ENCODE results near the gene LGALSL. TPM values are rescaled to one million over a fixed set of nuclear protein-coding genes. Genes with fewer than 3 reads are reported as not detected.

The LGALSL gene
- total RNA-seq = 2.5 and 3.1 TPM in 2 replicates

- Mint-ChIP-seq H3K4me3 (peak within 1 kb of the TSS; percentile 83), H3K4me1 (ENCODE audit: low read depth) (no peaks in the 10 kb centered on the region), H3K9me3 (no peaks in the 10 kb centered on the region), H3K27ac (peak within 1 kb of the TSS; percentile 61), H3K27me3 (ENCODE audit: insufficient read depth) (peaks cover 47% of the 10 kb centered on the region), H3K36me3 (ENCODE audit: low read depth) (no peaks in the 10 kb centered on the region)
- DNase-seq (ENCODE audit: low spot score) = peak; percentile 17
- intact Hi-C loops (cut with micrococcal nuclease) = loop anchor here (10.0 kb wide), 1 partner anchor 869 kb away; the partner anchor contains the start of genes MDH1 and WDPCP
Observed at GRCh38 chr2:64453770-64454385, at the start of gene LGALSL. LGALSL (plus strand) TSS chr2:64454162; CDS start chr2:64454546, 384 bp downstream.

- Mint-ChIP-seq H3K36me3 (ENCODE audit: low read depth) (no peaks in the 10 kb centered on the region), H3K27me3 (ENCODE audit: insufficient read depth) (peaks cover 5% of the 10 kb centered on the region), H3K27ac (no peak overlapping the region), H3K9me3 (no peaks in the 10 kb centered on the region), H3K4me1 (ENCODE audit: low read depth) (no peaks in the 10 kb centered on the region), H3K4me3 (no peak overlapping the region)
- no peak for DNase-seq (ENCODE audit: low spot score)
- intact Hi-C loops (cut with micrococcal nuclease) = no loop called here
Observed at GRCh38 chr2:64404743-64405142, 49.2 kb upstream of the LGALSL start.

- H3K9me3 Mint-ChIP-seq = no peaks in the 10 kb centered on the region
- H3K36me3 Mint-ChIP-seq (ENCODE audit: low read depth) = no peaks in the 10 kb centered on the region
- intact Hi-C loops (cut with micrococcal nuclease) = no loop called here
- H3K27me3 Mint-ChIP-seq (ENCODE audit: insufficient read depth) = peaks cover 5% of the 10 kb centered on the region
- no peak for DNase-seq (ENCODE audit: low spot score)
- no peak overlapping the region for H3K4me3 Mint-ChIP-seq
- H3K27ac Mint-ChIP-seq = no peak overlapping the region
- no peaks in the 10 kb centered on the region for H3K4me1 Mint-ChIP-seq (ENCODE audit: low read depth)
Observed at GRCh38 chr2:64405581-64406406, 48.2 kb upstream of the LGALSL start.

- Mint-ChIP-seq H3K27me3 (ENCODE audit: insufficient read depth) (peaks cover 5% of the 10 kb centered on the region), H3K4me1 (ENCODE audit: low read depth) (no peaks in the 10 kb centered on the region), H3K36me3 (ENCODE audit: low read depth) (no peaks in the 10 kb centered on the region), H3K4me3 (no peak overlapping the region), H3K9me3 (no peaks in the 10 kb centered on the region), H3K27ac (no peak overlapping the region)
- intact Hi-C loops (cut with micrococcal nuclease) = no loop called here
- no peak for DNase-seq (ENCODE audit: low spot score)
Observed at GRCh38 chr2:64406407-64406774, 47.6 kb upstream of the LGALSL start.

- Mint-ChIP-seq H3K36me3 (ENCODE audit: low read depth) (no peaks in the 10 kb centered on the region), H3K27me3 (ENCODE audit: insufficient read depth) (peaks cover 5% of the 10 kb centered on the region), H3K4me1 (ENCODE audit: low read depth) (no peaks in the 10 kb centered on the region), H3K9me3 (no peaks in the 10 kb centered on the region), H3K27ac (no peak overlapping the region), H3K4me3 (no peak overlapping the region)
- no peak for DNase-seq (ENCODE audit: low spot score)
- intact Hi-C loops (cut with micrococcal nuclease) = no loop called here
Observed at GRCh38 chr2:64408031-64408430, 45.9 kb upstream of the LGALSL start.

GRCh38 chr2:64410671-64411070 is 43.3 kb upstream of the LGALSL start:
- H3K36me3 Mint-ChIP-seq (ENCODE audit: low read depth) = no peaks in the 10 kb centered on the region
- H3K4me3 Mint-ChIP-seq = no peak overlapping the region
- peaks cover 5% of the 10 kb centered on the region for H3K27me3 Mint-ChIP-seq (ENCODE audit: insufficient read depth)
- no peaks in the 10 kb centered on the region for H3K9me3 Mint-ChIP-seq
- H3K4me1 Mint-ChIP-seq (ENCODE audit: low read depth) = no peaks in the 10 kb centered on the region
- no peak for DNase-seq (ENCODE audit: low spot score)
- intact Hi-C loops (cut with micrococcal nuclease) = no loop called here
- no peak overlapping the region for H3K27ac Mint-ChIP-seq

GRCh38 chr2:64412671-64413070 is 41.3 kb upstream of the LGALSL start:
- no peaks in the 10 kb centered on the region for H3K9me3 Mint-ChIP-seq
- peaks cover 2% of the 10 kb centered on the region for H3K27me3 Mint-ChIP-seq (ENCODE audit: insufficient read depth)
- intact Hi-C loops (cut with micrococcal nuclease) = no loop called here
- no peak for DNase-seq (ENCODE audit: low spot score)
- no peaks in the 10 kb centered on the region for H3K4me1 Mint-ChIP-seq (ENCODE audit: low read depth)
- H3K36me3 Mint-ChIP-seq (ENCODE audit: low read depth) = no peaks in the 10 kb centered on the region
- H3K4me3 Mint-ChIP-seq = no peak overlapping the region
- no peak overlapping the region for H3K27ac Mint-ChIP-seq

- H3K4me3 Mint-ChIP-seq = no peak overlapping the region
- intact Hi-C loops (cut with micrococcal nuclease) = no loop called here
- no peaks in the 10 kb centered on the region for H3K4me1 Mint-ChIP-seq (ENCODE audit: low read depth)
- DNase-seq (ENCODE audit: low spot score) = no peak
- H3K27ac Mint-ChIP-seq = no peak overlapping the region
- H3K27me3 Mint-ChIP-seq (ENCODE audit: insufficient read depth) = peaks cover 2% of the 10 kb centered on the region
- H3K9me3 Mint-ChIP-seq = no peaks in the 10 kb centered on the region
- H3K36me3 Mint-ChIP-seq (ENCODE audit: low read depth) = no peaks in the 10 kb centered on the region
Observed at GRCh38 chr2:64414736-64415435, 39.1 kb upstream of the LGALSL start.

- H3K4me3 Mint-ChIP-seq = no peak overlapping the region
- no peaks in the 10 kb centered on the region for H3K36me3 Mint-ChIP-seq (ENCODE audit: low read depth)
- H3K9me3 Mint-ChIP-seq = no peaks in the 10 kb centered on the region
- DNase-seq (ENCODE audit: low spot score) = no peak
- no peaks in the 10 kb centered on the region for H3K4me1 Mint-ChIP-seq (ENCODE audit: low read depth)
- intact Hi-C loops (cut with micrococcal nuclease) = no loop called here
- H3K27ac Mint-ChIP-seq = no peak overlapping the region
- peaks cover 6% of the 10 kb centered on the region for H3K27me3 Mint-ChIP-seq (ENCODE audit: insufficient read depth)
Observed at GRCh38 chr2:64417624-64418023, 36.3 kb upstream of the LGALSL start.

GRCh38 chr2:64419596-64420165 is 34.3 kb upstream of the LGALSL start:
- Mint-ChIP-seq H3K27ac (no peak overlapping the region), H3K4me1 (ENCODE audit: low read depth) (no peaks in the 10 kb centered on the region), H3K36me3 (ENCODE audit: low read depth) (no peaks in the 10 kb centered on the region), H3K27me3 (ENCODE audit: insufficient read depth) (peaks cover 9% of the 10 kb centered on the region), H3K9me3 (no peaks in the 10 kb centered on the region), H3K4me3 (no peak overlapping the region)
- intact Hi-C loops (cut with micrococcal nuclease) = no loop called here
- no peak for DNase-seq (ENCODE audit: low spot score)

GRCh38 chr2:64420677-64421076 is 33.3 kb upstream of the LGALSL start:
- Mint-ChIP-seq H3K4me3 (no peak overlapping the region), H3K9me3 (no peaks in the 10 kb centered on the region), H3K4me1 (ENCODE audit: low read depth) (no peaks in the 10 kb centered on the region), H3K27ac (no peak overlapping the region), H3K36me3 (ENCODE audit: low read depth) (no peaks in the 10 kb centered on the region), H3K27me3 (ENCODE audit: insufficient read depth) (peaks cover 17% of the 10 kb centered on the region)
- DNase-seq (ENCODE audit: low spot score) = no peak
- intact Hi-C loops (cut with micrococcal nuclease) = no loop called here

GRCh38 chr2:64421201-64421600 is 32.8 kb upstream of the LGALSL start:
- no peaks in the 10 kb centered on the region for H3K4me1 Mint-ChIP-seq (ENCODE audit: low read depth)
- H3K27me3 Mint-ChIP-seq (ENCODE audit: insufficient read depth) = peaks cover 19% of the 10 kb centered on the region
- no peak overlapping the region for H3K4me3 Mint-ChIP-seq
- DNase-seq (ENCODE audit: low spot score) = no peak
- no peaks in the 10 kb centered on the region for H3K9me3 Mint-ChIP-seq
- H3K27ac Mint-ChIP-seq = no peak overlapping the region
- no peaks in the 10 kb centered on the region for H3K36me3 Mint-ChIP-seq (ENCODE audit: low read depth)
- intact Hi-C loops (cut with micrococcal nuclease) = no loop called here

GRCh38 chr2:64422466-64422865 is 31.5 kb upstream of the LGALSL start:
- Mint-ChIP-seq H3K9me3 (no peaks in the 10 kb centered on the region), H3K4me1 (ENCODE audit: low read depth) (no peaks in the 10 kb centered on the region), H3K36me3 (ENCODE audit: low read depth) (no peaks in the 10 kb centered on the region), H3K27ac (no peak overlapping the region), H3K4me3 (no peak overlapping the region), H3K27me3 (ENCODE audit: insufficient read depth) (peaks cover 20% of the 10 kb centered on the region)
- intact Hi-C loops (cut with micrococcal nuclease) = no loop called here
- no peak for DNase-seq (ENCODE audit: low spot score)

Measured in activated T-helper 1 cell treated with anti-CD3 and anti-CD28 coated beads, Interleukin-12 subunit alpha, Interleukin-12 subunit beta, Interleukin-2, Interleukin-4 antibody, amounts not matched to agents 30 ng/mL and 10 ng/mL and 1 ng/mL, durations not matched to agents 14 hours and 24 hours and 36 hours (primary cell).